Stomach (tissue), 9 donors: ENCODE data around the gene MEN1. TPM values are rescaled to one million over a fixed set of nuclear protein-coding genes. Genes with fewer than 3 reads are reported as not detected.
A peak's percentile ranks its signal among the peaks of the same experiment; 100 is the strongest.

Experiments used
- DNase-seq, 2 donors: peaks; one replicate each; pipeline versions ENCODE4 v3.0.0 to v3.0.0-alpha.2; 2013 to 2019
- H3K27ac ChIP-seq, 5 donors: fragments of 200-600 bp in 4 of 5; sonication (generic) in 4 of 5; one replicate each; pipeline ENCODE4 v1.5.1; 2013 to 2019; ENCODE audit warnings: mild to moderate bottlenecking in 1 of 5, moderate library complexity in 1 of 5
- H3K27me3 ChIP-seq, 3 donors: fragments of 200-600 bp; sonication (generic); one replicate each; pipeline ENCODE4 v1.5.1; 2017 to 2019; ENCODE audit warnings: mixed run types in 1 of 3
- H3K36me3 ChIP-seq, 4 donors: fragments of 200-600 bp; sonication (generic); 1 replicate in 3 of 4; 2 replicates in 1 of 4; pipeline ENCODE4 v1.5.1; 2016 to 2019
- H3K4me1 ChIP-seq, 4 donors: fragments of 200-600 bp; sonication (generic); one replicate each; pipeline ENCODE4 v1.5.1; 2016 to 2019
- H3K4me3 ChIP-seq, 4 donors: fragments of 200-600 bp; sonication (generic) in 3 of 4; one replicate each; pipeline ENCODE4 v1.5.1; 2016 to 2019; ENCODE audit warnings: mild to moderate bottlenecking in 1 of 4
- H3K9me3 ChIP-seq, 4 donors: fragments of 200-600 bp; sonication (generic); one replicate each; pipeline ENCODE4 v1.5.1; 2016 to 2019
- CTCF ChIP-seq, 7 experiments: fragments of 450-650 bp in 4 of 7; fragments of 200-600 bp in 3 of 7; sonication (generic) in 3 of 7; IDR thresholded peaks; one replicate each; pipeline ENCODE4 v1.5.1; 2016 to 2019; ENCODE audit warnings: antibody characterized with exemption in 7 of 7, control low read depth in 2 of 7, mild to moderate bottlenecking in 1 of 7
- EP300 ChIP-seq: sonication (generic); formaldehyde crosslinking; IDR thresholded peaks from one replicate; pipeline ENCODE4 v1.6.1; 2017; ENCODE audit warnings: antibody characterized with exemption
- POLR2A ChIP-seq, 4 donors: fragments of 450-650 bp; IDR thresholded peaks; one replicate each; pipeline ENCODE4 v1.6.1; 2016; ENCODE audit warnings: antibody characterized with exemption in 4 of 4, control low read depth in 2 of 4, mild to moderate bottlenecking in 1 of 4, moderate library complexity in 1 of 4
- POLR2AphosphoS5 ChIP-seq, 3 donors: sonication (generic); formaldehyde crosslinking; IDR thresholded peaks; one replicate each; pipeline ENCODE4 v1.6.1; 2016; ENCODE audit warnings: antibody characterized with exemption in 3 of 3
- WGBS, 5 donors: extraction: QIAGEN DNeasy Blood & Tissue Kit in 3 of 5; methylation state at CpG; one replicate each; pipeline versions ENCODE4 v1.1.5 to v1.1.7; 2013 to 2018; 5-methylcytosine and 5-hydroxymethylcytosine counted together
- intact Hi-C: fragments of 100-400 bp; cut with DNase I; formaldehyde crosslinking; loops from one replicate; pipeline ENCODE4 v1.15.1; 2023; ENCODE audit warnings: low total_unique reads
- polyA plus RNA-seq, 3 donors: library from polyadenylated mRNA; stranded (reverse); fragments of 200-250 nt; gene quantifications; one replicate each; pipeline ENCODE4 v1.2.3, GENCODE V29; 2013
- total RNA-seq, 5 donors: library from RNA; depleted of rRNA; stranded (reverse); fragments of >200 nt; gene quantifications; one replicate each; pipeline versions ENCODE4 v1.1.0 to v1.2.3, GENCODE V29; 2014 to 2016
- donor health status: healthy with polysubstance abuse.
- donor health status: Bipolar disorder and iron deficiency.
- donor health status: healthy.

MEN1 gene
- total and polyA plus RNA-seq, 8 donors: 9.4 to 62.5 (median 15.9) TPM

- peaks cover 99 to 100% (median 100%) of the 10 kb centered on the region in 4 donors for H3K36me3 ChIP-seq
- no peaks in the 10 kb centered on the region for H3K27me3 ChIP-seq
- no peak for DNase-seq
- no peak overlapping the region for H3K4me3 ChIP-seq
- intact Hi-C loops: no loop called here
- 75 to 97% (median 84%) methylated on average over 2 of the region's 2 CpGs for WGBS, 5 donors
- TF ChIP-seq POLR2A (IDR thresholded peaks at IDR 0.05) (no peak), EP300 (no peak), POLR2AphosphoS5 (IDR thresholded peaks at IDR 0.05) (no peak), CTCF (IDR thresholded peaks at IDR 0.05) (no peak)
- peaks cover 43 to 80% (median 59%) of the 10 kb centered on the region in 4 donors for H3K4me1 ChIP-seq
- peak overlapping the region in 2 of 5 donors; percentile 63 to 68 for H3K27ac ChIP-seq
- no peaks in the 10 kb centered on the region for H3K9me3 ChIP-seq
These were observed 38.5 kb downstream of the MEN1 start for GRCh38 chr11:64771861-64772260.

- H3K27ac ChIP-seq: no peak overlapping the region
- intact Hi-C loops: no loop called here
- no peaks in the 10 kb centered on the region for H3K9me3 ChIP-seq
- no peak for TF ChIP-seq EP300
- no peak for TF ChIP-seq CTCF (IDR thresholded peaks at IDR 0.05)
- no peak for TF ChIP-seq POLR2A (IDR thresholded peaks at IDR 0.05)
- TF ChIP-seq POLR2AphosphoS5 (IDR thresholded peaks at IDR 0.05): no peak
- no peak overlapping the region for H3K4me3 ChIP-seq
- peaks cover 100% of the 10 kb centered on the region in 4 donors for H3K36me3 ChIP-seq
- 93 to 96% (median 94%) methylated on average over 12 of the region's 12 CpGs for WGBS, 5 donors
- H3K4me1 ChIP-seq: peaks cover 33 to 80% (median 48%) of the 10 kb centered on the region in 4 donors
- no peak for DNase-seq
- H3K27me3 ChIP-seq: no peaks in the 10 kb centered on the region
These were observed 40.2 kb downstream of the MEN1 start for GRCh38 chr11:64770120-64770519.

- no peak for TF ChIP-seq POLR2A (IDR thresholded peaks at IDR 0.05)
These were observed 41.1 kb downstream of the MEN1 start for GRCh38 chr11:64769283-64769682.

GRCh38 chr11:64768300-64768694 is 42.1 kb downstream of the MEN1 start:
- Histone ChIP-seq H3K27ac (peak overlapping the region in 3 of 5 donors; percentile 58 to 71 (median 69)), H3K4me3 (no peak overlapping the region), H3K27me3 (no peaks in the 10 kb centered on the region), H3K4me1 (peaks cover 39 to 80% (median 51%) of the 10 kb centered on the region in 4 donors), H3K9me3 (no peaks in the 10 kb centered on the region), H3K36me3 (peaks cover 100% of the 10 kb centered on the region in 4 donors)
- TF ChIP-seq EP300 (no peak), POLR2AphosphoS5 (IDR thresholded peaks at IDR 0.05) (no peak), POLR2A (IDR thresholded peaks at IDR 0.05) (no peak), CTCF (IDR thresholded peaks at IDR 0.05) (no peak)
- intact Hi-C loops: no loop called here
- 84 to 88% (median 87%) methylated on average over 6 of the region's 6 CpGs for WGBS, 5 donors
- DNase-seq: no peak

More at GRCh38 chr11:64769283-64769682, 41.1 kb downstream of the MEN1 start:
- Histone ChIP-seq H3K27ac (peak overlapping the region in 1 of 5 donors; percentile 20), H3K27me3 (no peaks in the 10 kb centered on the region), H3K9me3 (no peaks in the 10 kb centered on the region), H3K4me3 (no peak overlapping the region), H3K4me1 (peaks cover 34 to 80% (median 48%) of the 10 kb centered on the region in 4 donors), H3K36me3 (peaks cover 100% of the 10 kb centered on the region in 4 donors)
- 81 to 93% (median 91%) methylated on average over 6 of the region's 6 CpGs for WGBS, 5 donors
- intact Hi-C loops: no loop called here
- DNase-seq: no peak
